Common myeloid progenitor, CD34-positive (primary cell): ENCODE results near the gene TBRG1.

ENCODE experiments used
- CTCF ChIA-PET: fragments of 350-600 bp; sonication (Branson Sonifier 250); formaldehyde crosslinking; loops from one replicate; lab custom pipeline; 2021; ENCODE audit warnings: antibody characterized with exemption; lab: Charles Lee
- POLR2A ChIA-PET: fragments of 350-600 bp; sonication (Branson Sonifier 250); formaldehyde crosslinking; loops from one replicate; lab custom pipeline; 2021; ENCODE audit warnings: antibody characterized with exemption; lab: Charles Lee
- DNase-seq, 3 donors: peaks; one replicate each; pipeline versions ENCODE4 v3.0.0 to v3.0.0-alpha.2; 2013
- H3K27ac ChIP-seq, 2 experiments: 1 replicate in 1 of 2; 2 replicates in 1 of 2; pipeline ENCODE4 v1.7.0; 2013; ENCODE audit warnings: inconsistent platforms in 2 of 2, low read length in 2 of 2, mild to moderate bottlenecking in 2 of 2, low read depth in 1 of 2, moderate library complexity in 1 of 2; ENCODE audit not compliant: severe bottlenecking in 2 of 2, insufficient read depth in 1 of 2, poor library complexity in 1 of 2
- H3K27me3 ChIP-seq, 5 experiments: replicated peaks in 2 of 5; 1 replicate in 3 of 5; 2 replicates in 2 of 5; pipeline versions ENCODE4 v1.6.1 to v1.7.0; 2013; ENCODE audit warnings: low read length in 4 of 5, mild to moderate bottlenecking in 2 of 5, moderate library complexity in 2 of 5, inconsistent platforms in 1 of 5; ENCODE audit not compliant: insufficient read depth in 5 of 5, control insufficient read depth in 4 of 5
- H3K36me3 ChIP-seq, 4 experiments: 1 replicate in 2 of 4; 2 replicates in 2 of 4; pipeline versions ENCODE4 v1.6.1 to v1.7.0; 2013; ENCODE audit warnings: low read length in 3 of 4, control low read depth in 1 of 4, mild to moderate bottlenecking in 1 of 4; ENCODE audit not compliant: control insufficient read depth in 4 of 4, insufficient read depth in 4 of 4
- H3K4me1 ChIP-seq, 4 experiments: 1 replicate in 3 of 4; 2 replicates in 1 of 4; pipeline versions ENCODE4 v1.6.1 to v1.7.1; 2013; ENCODE audit warnings: low read length in 3 of 4, mild to moderate bottlenecking in 3 of 4, control low read depth in 1 of 4, inconsistent platforms in 1 of 4, moderate library complexity in 1 of 4; ENCODE audit not compliant: control insufficient read depth in 4 of 4, insufficient read depth in 4 of 4; ENCODE audit errors: control extremely low read depth in 1 of 4
- H3K4me3 ChIP-seq, 7 experiments: 1 replicate in 4 of 7; 2 replicates in 3 of 7; pipeline versions ENCODE4 v1.5.1 to v1.7.0; 2013; ENCODE audit warnings: mild to moderate bottlenecking in 7 of 7, low read length in 6 of 7, moderate library complexity in 6 of 7, inconsistent platforms in 2 of 7, low read depth in 2 of 7, control low read depth in 1 of 7; ENCODE audit not compliant: insufficient read depth in 4 of 7, control insufficient read depth in 1 of 7; ENCODE audit errors: extremely low read depth in 1 of 7
- H3K9me3 ChIP-seq, 5 experiments: 1 replicate in 4 of 5; 2 replicates in 1 of 5; pipeline versions ENCODE4 v1.6.1 to v1.7.1; 2013; ENCODE audit warnings: low read length in 4 of 5, mild to moderate bottlenecking in 2 of 5, inconsistent platforms in 1 of 5, low read depth in 1 of 5, moderate library complexity in 1 of 5; ENCODE audit not compliant: control insufficient read depth in 4 of 5, insufficient read depth in 2 of 5; ENCODE audit errors: control extremely low read depth in 1 of 5
- WGBS: methylation state at CpG from one replicate; pipeline ENCODE4 v1.1.5; 2013; ENCODE audit not compliant: insufficient coverage; 5-methylcytosine and 5-hydroxymethylcytosine counted together

TBRG1 gene

GRCh38 chr11:124667601-124668000 lies 44.9 kb downstream of the TBRG1 start:
- 89% methylated on average over 3 of the region's 3 CpGs for WGBS
- no peaks in the 10 kb centered on the region for H3K9me3 ChIP-seq
- no peak overlapping the region for H3K4me3 ChIP-seq
- POLR2A ChIA-PET, result no interaction called here
- no peaks in the 10 kb centered on the region for H3K27me3 ChIP-seq
- CTCF ChIA-PET, result interaction anchor here (1.0 to 1.6 kb wide), 4 partner anchors 47 to 209 kb away, joined by 3 to 8 read pairs (median 4); no protein-coding TSS in a partner anchor
- no peak for DNase-seq
- H3K4me1 ChIP-seq, result peaks cover 22 to 33% (median 28%) of the 10 kb centered on the region in 4 experiments
- H3K27ac ChIP-seq, result no peak overlapping the region
- peaks cover 3 to 16% (median 4%) of the 10 kb centered on the region in 4 experiments for H3K36me3 ChIP-seq

GRCh38 chr11:124669193-124669592 lies 46.5 kb downstream of the TBRG1 start:
- ChIA-PET POLR2A (interaction anchor here (0.5 kb wide), 1 partner anchor 129 kb away, joined by 3 read pairs; no protein-coding TSS in a partner anchor), CTCF (interaction anchor here (0.9 to 7.0 kb wide), 27 partner anchors 9 to 471 kb away, joined by 3 to 139 read pairs (median 8); partner anchors contain the start of genes ESAM, MSANTD2, ROBO3 and VSIG2)
- H3K27ac ChIP-seq, result no peak overlapping the region
- no peaks in the 10 kb centered on the region for H3K9me3 ChIP-seq
- DNase-seq, result peak; percentile 38 to 66 (median 57)
- H3K4me3 ChIP-seq, result no peak overlapping the region
- H3K4me1 ChIP-seq, result peaks cover 28 to 42% (median 37%) of the 10 kb centered on the region in 4 experiments
- H3K36me3 ChIP-seq, result peaks cover 3 to 16% (median 4%) of the 10 kb centered on the region in 4 experiments
- 17% methylated on average over 5 of the region's 8 CpGs for WGBS
- no peaks in the 10 kb centered on the region for H3K27me3 ChIP-seq

- Histone ChIP-seq H3K4me3 (peak overlapping the region in 3 of 7 experiments; percentile 6 to 62 (median 35)), H3K36me3 (peaks cover 0 to 10% (median 4%) of the 10 kb centered on the region in 4 experiments), H3K4me1 (peaks cover 28 to 46% (median 41%) of the 10 kb centered on the region in 4 experiments), H3K27ac (no peak overlapping the region), H3K27me3 (no peaks in the 10 kb centered on the region), H3K9me3 (no peaks in the 10 kb centered on the region)
- 0% methylated on average over 3 of the region's 3 CpGs for WGBS
- CTCF ChIA-PET, result interaction anchor here (0.6 to 7.0 kb wide), 31 partner anchors 11 to 195 kb away, joined by 3 to 139 read pairs (median 5); partner anchors contain the start of genes ESAM, MSANTD2 and ROBO3
- POLR2A ChIA-PET, result interaction anchor here (1.0 kb wide), 1 partner anchor 82 kb away, joined by 3 read pairs; no protein-coding TSS in a partner anchor
- DNase-seq, result peak; percentile 81 to 95 (median 93)
Observed at GRCh38 chr11:124670732-124671131, 48.1 kb downstream of the TBRG1 start.

GRCh38 chr11:124672536-124673215 lies 50.0 kb downstream of the TBRG1 start:
- 33% methylated on average over 2 of the region's 7 CpGs for WGBS
- H3K4me3 ChIP-seq, result peak overlapping the region; percentile 66 to 92 (median 82)
- peaks cover 28 to 53% (median 45%) of the 10 kb centered on the region in 4 experiments for H3K4me1 ChIP-seq
- POLR2A ChIA-PET, result interaction anchor here (1.2 kb wide), 2 partner anchors 45 to 127 kb away, joined by 3 to 7 read pairs; partner anchors contain the start of gene MSANTD2
- no peaks in the 10 kb centered on the region for H3K27me3 ChIP-seq
- peak in 1 of 3 donors; percentile 1 for DNase-seq
- H3K9me3 ChIP-seq, result no peaks in the 10 kb centered on the region
- peak overlapping the region; percentile 73 to 91 for H3K27ac ChIP-seq
- CTCF ChIA-PET, result interaction anchor here (1.0 to 7.0 kb wide), 8 partner anchors 23 to 165 kb away, joined by 3 to 139 read pairs (median 4); partner anchors contain the start of gene ESAM
- peaks cover 0 to 3% (median under 1%) of the 10 kb centered on the region in 4 experiments for H3K36me3 ChIP-seq

GRCh38 chr11:124673333-124674167 lies 50.9 kb downstream of the TBRG1 start, which contains the start of the genes SIAE and SPA17:
SIAE (minus strand) TSS chr11:124673739; CDS start chr11:124673708, 31 bp downstream.
SPA17 (plus strand) TSS chr11:124673904; CDS start chr11:124675265, 1,361 bp downstream.
- Histone ChIP-seq H3K27ac (peak within 1 kb of the TSS; percentile 73 to 91), H3K9me3 (no peaks in the 10 kb centered on the region), H3K4me3 (peak within 1 kb of the TSS; percentile 66 to 92 (median 82)), H3K4me1 (peaks cover 28 to 53% (median 45%) of the 10 kb centered on the region in 4 experiments), H3K27me3 (no peaks in the 10 kb centered on the region), H3K36me3 (no peaks in the 10 kb centered on the region)
- peak; percentile 97 to 98 (median 97) for DNase-seq
- ChIA-PET POLR2A (interaction anchor here (0.6 to 1.2 kb wide), 3 partner anchors 21 to 126 kb away, joined by 3 to 7 read pairs (median 3); partner anchors contain the start of gene MSANTD2), CTCF (interaction anchor here (0.8 to 7.0 kb wide), 8 partner anchors 23 to 164 kb away, joined by 3 to 139 read pairs (median 4); partner anchors contain the start of gene ESAM)
- WGBS, result under 1% methylated on average over 45 of the region's 58 CpGs

- DNase-seq, result no peak
- Histone ChIP-seq H3K4me3 (peak overlapping the region in 6 of 7 experiments; percentile 26 to 92 (median 80)), H3K27me3 (no peaks in the 10 kb centered on the region), H3K36me3 (no peaks in the 10 kb centered on the region), H3K4me1 (peaks cover 28 to 52% (median 43%) of the 10 kb centered on the region in 4 experiments), H3K9me3 (no peaks in the 10 kb centered on the region), H3K27ac (peak overlapping the region; percentile 73 to 91)
- ChIA-PET POLR2A (interaction anchor here (0.6 kb wide), 1 partner anchor 21 kb away, joined by 3 read pairs; no protein-coding TSS in a partner anchor), CTCF (interaction anchor here (0.8 to 7.0 kb wide), 4 partner anchors 24 to 89 kb away, joined by 3 to 139 read pairs (median 4); partner anchors contain the start of gene ESAM)
- WGBS, result 41% methylated on average over 16 of the region's 18 CpGs
Observed at GRCh38 chr11:124674168-124674517, 51.5 kb downstream of the TBRG1 start.
